K562 (cell line): ENCODE results near the gene OR10A2. TPM values are rescaled to one million over a fixed set of nuclear protein-coding genes. Genes with fewer than 3 reads are reported as not detected.

Experiments
- ATAC-seq: fragments of 200-7000 bp; cut with Tn5 transposase; 3 replicates; pipeline ENCODE4 v1.9.1; 2020; ENCODE audit warnings: moderate library complexity
- BruUV-seq: library from RNA; stranded (reverse); fragments of 400-500 nt; replicated peaks from 2 replicates; lab custom pipeline; 2021; lab: Mats Ljungman, UMichigan
- CTCF ChIA-PET: fragments of 300-600 bp; formaldehyde crosslinking; extraction: SDS; loops from one replicate; lab custom pipeline; 2021; ENCODE audit warnings: low intra/inter-chr PET ratio; lab: Yijun Ruan, JAX
- POLR2A ChIA-PET: fragments of 300-600, 350-650 bp; sonication (Branson Sonifier 250); formaldehyde crosslinking; extraction: SDS; loops from one replicate; lab custom pipeline; 2021; ENCODE audit warnings: antibody characterized with exemption, inconsistent platforms; lab: Yijun Ruan, JAX
- DNase-seq, 4 experiments: peaks; one replicate each; pipeline versions ENCODE4 v3.0.0 to v3.0.0-alpha.2; 2011 to 2018; ENCODE audit warnings: low spot score in 3 of 4, mixed read lengths in 3 of 4; ENCODE audit errors: extremely low read depth in 1 of 4
- FAIRE-seq: peaks from 2 replicates; lab custom pipeline; 2011; peaks lifted over from hg19 to GRCh38; lab: Jason Lieb, UNC
- H2AFZ ChIP-seq: 2 replicates; pipeline ENCODE4 v1.6.0; 2011; ENCODE audit warnings: low read depth, low read length, control low read depth, inconsistent platforms
- H3K27ac ChIP-seq: fragments of 200-600 bp; 3 replicates; pipeline ENCODE4 v1.8.0; 2011; ENCODE audit warnings: low read depth, mild to moderate bottlenecking, control low read depth, inconsistent platforms, low read length, moderate library complexity, mixed read lengths; ENCODE audit errors: extremely low read depth
- H3K27me3 ChIP-seq, 2 experiments: fragments of 300-600 bp in 1 of 2; 2 replicates in 1 of 2; 3 replicates in 1 of 2; pipeline versions ENCODE4 v1.6.0 to v1.8.0; 2011; ENCODE audit warnings: inconsistent platforms in 2 of 2, low read length in 2 of 2, mild to moderate bottlenecking in 1 of 2, mixed read lengths in 1 of 2, moderate library complexity in 1 of 2; ENCODE audit not compliant: control insufficient read depth in 2 of 2, insufficient read depth in 2 of 2
- H3K36me3 ChIP-seq: fragments of 300-600 bp; 3 replicates; pipeline ENCODE4 v1.8.0; 2011; ENCODE audit warnings: mild to moderate bottlenecking, low read length, inconsistent platforms; ENCODE audit not compliant: control insufficient read depth, insufficient read depth
- H3K4me1 ChIP-seq, 2 experiments: fragments of 200-600 bp in 1 of 2; replicated peaks in 1 of 2; 2 replicates in 1 of 2; 3 replicates in 1 of 2; pipeline versions ENCODE4 v1.5.1 to v1.8.0; 2011; ENCODE audit warnings: inconsistent platforms in 2 of 2, low read length in 2 of 2, mild to moderate bottlenecking in 1 of 2, mixed read lengths in 1 of 2, moderate library complexity in 1 of 2; ENCODE audit not compliant: control insufficient read depth in 2 of 2, insufficient read depth in 2 of 2
- H3K4me2 ChIP-seq: 2 replicates; pipeline ENCODE4 v1.6.1; 2011; ENCODE audit warnings: low read length, control low read depth, inconsistent platforms, mixed read lengths; ENCODE audit not compliant: insufficient read depth
- H3K4me3 ChIP-seq: fragments of 200-600 bp; sonication (generic), shearing (Covaris generic); 2 replicates; pipeline ENCODE4 v1.5.1; 2016; ENCODE audit warnings: control low read depth, inconsistent platforms
- H3K79me2 ChIP-seq: fragments of 200-600 bp; 3 replicates; pipeline ENCODE4 v1.8.0; 2011; ENCODE audit warnings: low read length, inconsistent platforms; ENCODE audit not compliant: control insufficient read depth, insufficient read depth
- H3K9ac ChIP-seq, 2 experiments: 2 replicates each; pipeline versions ENCODE4 v1.6.0 to v1.6.1; 2011; ENCODE audit warnings: low read depth in 2 of 2, low read length in 2 of 2, control low read depth in 1 of 2, inconsistent platforms in 1 of 2, mild to moderate bottlenecking in 1 of 2, mixed read lengths in 1 of 2; ENCODE audit not compliant: insufficient read depth in 1 of 2
- H3K9me1 ChIP-seq: one replicate; pipeline ENCODE4 v1.6.0; 2011; ENCODE audit warnings: inconsistent platforms, mild to moderate bottlenecking, low read length, moderate library complexity; ENCODE audit not compliant: control insufficient read depth, insufficient read depth
- H3K9me3 ChIP-seq: replicated peaks from 2 replicates; pipeline ENCODE4 v1.5.1; 2011; ENCODE audit warnings: low read depth, low read length, inconsistent platforms; ENCODE audit not compliant: control insufficient read depth, insufficient read depth
- H4K20me1 ChIP-seq: replicated peaks from 2 replicates; pipeline ENCODE4 v1.6.1; 2011; ENCODE audit warnings: low read length, inconsistent platforms, mixed read lengths; ENCODE audit not compliant: control insufficient read depth, insufficient read depth
- ATF7 ChIP-seq: fragments of 450-650 bp; IDR thresholded peaks from 2 replicates; pipeline ENCODE4 v1.7.1; 2014; ENCODE audit warnings: mild to moderate bottlenecking, moderate library complexity
- BHLHE40 ChIP-seq: IDR thresholded peaks from 2 replicates; pipeline ENCODE4 v1.6.1; 2011; ENCODE audit warnings: low read length, improper control_type of control experiment
- BRF1 ChIP-seq: IDR thresholded peaks from 3 replicates; pipeline ENCODE4 v1.6.1; 2011; ENCODE audit warnings: borderline replicate concordance, mild to moderate bottlenecking; ENCODE audit not compliant: insufficient read length; ENCODE audit errors: extremely low read depth
- NELFE ChIP-seq: IDR thresholded peaks from 2 replicates; pipeline ENCODE4 v1.6.1; 2011; ENCODE audit warnings: mild to moderate bottlenecking; ENCODE audit not compliant: insufficient read depth, insufficient read length
- NONO ChIP-seq, 2 experiments: fragments of 200-400 bp in 1 of 2; fragments of 450-650 bp in 1 of 2; formaldehyde crosslinking in 1 of 2; IDR thresholded peaks; 2 replicates each; pipeline ENCODE4 v1.6.1; 2017; ENCODE audit warnings: low read depth in 2 of 2, mild to moderate bottlenecking in 2 of 2, moderate library complexity in 2 of 2, low read length in 1 of 2
- PML ChIP-seq: IDR thresholded peaks from 2 replicates; pipeline ENCODE4 v1.6.1; 2012; ENCODE audit warnings: low read length, inconsistent platforms
- TBP ChIP-seq: optimal IDR thresholded peaks from 2 replicates; pipeline ENCODE3; 2011; ENCODE audit warnings: low read depth, low read length, improper control_type of control experiment
- TCF3 ChIP-seq: sonication (generic); formaldehyde crosslinking; IDR thresholded peaks from 2 replicates; pipeline ENCODE4 v1.4.0; 2020; ENCODE audit warnings: mild to moderate bottlenecking, missing genetic modification reagents
- VEZF1 ChIP-seq: fragments of 200-800 bp; sonication (Bioruptor generic); IDR thresholded peaks from 2 replicates; pipeline ENCODE4 v1.6.1; 2017; ENCODE audit warnings: missing genetic modification characterization, missing compliant biosample characterization
- ZNF140 ChIP-seq: fragments of 250-450 bp; sonication (Bioruptor Pico); IDR thresholded peaks from 2 replicates; pipeline ENCODE4 v1.8.0; 2021; ENCODE audit warnings: moderate library complexity, mild to moderate bottlenecking, inconsistent platforms
- ZNF23 ChIP-seq: fragments of 250-450 bp; sonication (Bioruptor Pico); IDR thresholded peaks from 2 replicates; pipeline ENCODE4 v1.4.0; 2020; ENCODE audit warnings: mild to moderate bottlenecking
- ZNF444 ChIP-seq: fragments of 250-450 bp; sonication (Bioruptor Pico); IDR thresholded peaks from 2 replicates; pipeline ENCODE4 v1.4.0; 2020; ENCODE audit warnings: mild to moderate bottlenecking, moderate library complexity
- ZNF592 ChIP-seq: fragments of 450-650 bp; IDR thresholded peaks from 2 replicates; pipeline ENCODE4 v1.6.1; 2017; ENCODE audit warnings: antibody characterized with exemption, mild to moderate bottlenecking
- ZNF740 ChIP-seq, 3 experiments: fragments of 200-800 bp in 1 of 3; sonication (Bioruptor generic) in 1 of 3; sonication (generic) in 1 of 3; formaldehyde crosslinking in 1 of 3; IDR thresholded peaks; 2 replicates each; pipeline versions ENCODE4 v1.6.1 to v1.8.0; 2016 to 2022; ENCODE audit warnings: mild to moderate bottlenecking in 2 of 3, missing compliant biosample characterization in 2 of 3, missing genetic modification characterization in 2 of 3, missing genetic modification reagents in 1 of 3
- WGBS: fragments of 100-300 bp; shearing (Covaris generic); methylation state at CpG from one replicate; pipeline ENCODE4 v1.1.6; 2016; ENCODE audit warnings: low coverage, mixed read lengths; ENCODE audit not compliant: insufficient coverage; ENCODE audit errors: missing lambda C conversion rate; 5-methylcytosine and 5-hydroxymethylcytosine counted together
- in situ Hi-C: fragments of 300-500 bp; cut with MboI; formaldehyde crosslinking; loops from 4 replicates; pipeline ENCODE4 v1.15.0; 2018; ENCODE audit warnings: inconsistent platforms, mixed read lengths
- intact Hi-C: fragments of 100-400 bp; cut with micrococcal nuclease; formaldehyde crosslinking; loops from 2 replicates; pipeline ENCODE4 v1.14.2; 2022
- polyA plus RNA-seq, 8 experiments: library from polyadenylated mRNA; depleted of rRNA in 4 of 8; stranded (reverse) in 5 of 8; unstranded in 3 of 8; fragments of >200 nt; fragmentation: Nextera tagmentation in 2 of 8; fragmentation: Illumina TruSeq in 1 of 8; extraction: Ambion mirVana in 2 of 8; extraction: Trizol in 1 of 8; gene quantifications; 2 replicates each; pipeline versions ENCODE4 v1.2.1 to v1.2.3, GENCODE V29; 2011 to 2014; ENCODE audit warnings: inconsistent platforms in 1 of 8, missing spikeins in 1 of 8
- total RNA-seq, 7 experiments: library from RNA; depleted of rRNA in 6 of 7; stranded (reverse); fragments of >200 nt in 6 of 7; fragmentation: Illumina TruSeq in 2 of 7; extraction: Trizol in 2 of 7; gene quantifications; 2 replicates each; pipeline versions ENCODE4 v1.2.1 to v1.2.3, GENCODE V29; 2011 to 2021; ENCODE audit warnings: low replicate concordance in 1 of 7
- TF ChIP-seq, protein P1 (sequence below): fragments of 450-650 bp; IDR thresholded peaks from 2 replicates; pipeline ENCODE4 v1.6.1; 2017; ENCODE audit warnings: mild to moderate bottlenecking, moderate library complexity

OR10A2 gene
- total and polyA plus RNA-seq, 9 of the 15 experiments (the other 6 are each of a cell fraction or from before 2014, with no cell fraction given): 0.10 TPM; not detected in 8

- ChIA-PET CTCF (no interaction called here), POLR2A (interaction anchor here (1.0 kb wide), 1 partner anchor 14 kb away, joined by 3 read pairs; the partner anchor contains the start of gene ZNF215)
- Histone ChIP-seq H3K9me3 (no peaks in the 10 kb centered on the region), H4K20me1 (no peaks in the 10 kb centered on the region), H3K27ac (no peak overlapping the region), H3K4me2 (no peak overlapping the region), H3K36me3 (no peaks in the 10 kb centered on the region), H3K4me1 (no peaks in the 10 kb centered on the region), H3K9ac (no peak overlapping the region), H3K4me3 (no peak overlapping the region), H3K79me2 (no peaks in the 10 kb centered on the region), H3K9me1 (no peaks in the 10 kb centered on the region), H3K27me3 (no peaks in the 10 kb centered on the region), H2AFZ (no peak overlapping the region)
- BruUV-seq: no TSS peak
- peak; percentile 39; the same call in 1 of the 3 replicates for ATAC-seq
- intact Hi-C loops: no loop called here
- DNase-seq: no peak
- WGBS: 49% methylated on average over 3 of the region's 3 CpGs
- no peak for FAIRE-seq
- in situ Hi-C loops: no loop called here
- TF ChIP-seq ZNF740 (CRISPR knock-in tag; IDR thresholded peaks at IDR 0.05): no peak
- no peak for TF ChIP-seq ZNF740 (tag; IDR thresholded peaks at IDR 0.05)
- no peak for TF ChIP-seq NELFE
- TF ChIP-seq TCF3 (CRISPR knock-in tag): no peak
- no peak for TF ChIP-seq BRF1
- no peak for TF ChIP-seq ATF7
- no peak for TF ChIP-seq ZNF592
- TF ChIP-seq ZNF23 (CRISPR knock-in tag): no peak
- no peak for TF ChIP-seq VEZF1 (CRISPR knock-in tag)
- TF ChIP-seq BHLHE40: no peak
- TF ChIP-seq, protein P1, sequence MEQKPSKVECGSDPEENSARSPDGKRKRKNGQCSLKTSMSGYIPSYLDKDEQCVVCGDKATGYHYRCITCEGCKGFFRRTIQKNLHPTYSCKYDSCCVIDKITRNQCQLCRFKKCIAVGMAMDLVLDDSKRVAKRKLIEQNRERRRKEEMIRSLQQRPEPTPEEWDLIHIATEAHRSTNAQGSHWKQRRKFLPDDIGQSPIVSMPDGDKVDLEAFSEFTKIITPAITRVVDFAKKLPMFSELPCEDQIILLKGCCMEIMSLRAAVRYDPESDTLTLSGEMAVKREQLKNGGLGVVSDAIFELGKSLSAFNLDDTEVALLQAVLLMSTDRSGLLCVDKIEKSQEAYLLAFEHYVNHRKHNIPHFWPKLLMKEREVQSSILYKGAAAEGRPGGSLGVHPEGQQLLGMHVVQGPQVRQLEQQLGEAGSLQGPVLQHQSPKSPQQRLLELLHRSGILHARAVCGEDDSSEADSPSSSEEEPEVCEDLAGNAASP: no peak
- no peak for TF ChIP-seq TBP
- TF ChIP-seq NONO (IDR thresholded peaks at IDR 0.05; ENCODE audit: low read depth in 2 of 2, low read length in 1 of 2): no peak
- no peak for TF ChIP-seq ZNF444 (CRISPR knock-in tag)
- no peak for TF ChIP-seq PML
- TF ChIP-seq ZNF140 (CRISPR knock-in tag): no peak
These were observed 49.1 kb downstream of the OR10A2 start for GRCh38 chr11:6911948-6912347.
